IMR-90 (cell line): ENCODE data around the gene PDCD6IP. TPM values are rescaled to one million over a fixed set of nuclear protein-coding genes. Genes with fewer than 3 reads are reported as not detected.

Experiments
- ATAC-seq: fragments of 200-7000 bp; cut with Tn5 transposase; 2 replicates; pipeline ENCODE4 v1.9.1; 2020; ENCODE audit warnings: low read depth, mild to moderate bottlenecking, moderate library complexity
- BruUV-seq: library from RNA; stranded (reverse); fragments of 400-500 nt; replicated peaks from 2 replicates; lab custom pipeline; 2021; lab: Mats Ljungman, UMichigan
- CTCF ChIA-PET: fragments of 300-600 bp; formaldehyde crosslinking; extraction: SDS; loops from one replicate; lab custom pipeline; 2021; ENCODE audit warnings: antibody characterized with exemption; lab: Yijun Ruan, JAX
- POLR2A ChIA-PET: fragments of 300-600 bp; sonication (Branson Sonifier 250); formaldehyde crosslinking; loops from one replicate; lab custom pipeline; 2022; ENCODE audit warnings: antibody characterized with exemption; ENCODE audit not compliant: unreplicated experiment; lab: Charles Lee
- DNase-seq: peaks from one replicate; pipeline ENCODE4 v3.0.0; 2013
- H2AFZ ChIP-seq: replicated peaks from 2 replicates; pipeline ENCODE3; 2013; ENCODE audit warnings: low read length, mild to moderate bottlenecking; ENCODE audit not compliant: poor library complexity
- H2AK5ac ChIP-seq: 2 replicates; pipeline ENCODE4 v1.6.1; 2013; ENCODE audit warnings: low read depth, low read length, inconsistent platforms
- H2AK9ac ChIP-seq: replicated peaks from 2 replicates; pipeline ENCODE3; 2013; ENCODE audit warnings: mild to moderate bottlenecking, low read depth, low read length, moderate library complexity; ENCODE audit not compliant: poor library complexity
- H2BK120ac ChIP-seq: 2 replicates; pipeline ENCODE4 v1.6.1; 2013; ENCODE audit warnings: low read depth, low read length, inconsistent platforms
- H2BK15ac ChIP-seq: 3 replicates; pipeline ENCODE4 v1.6.1; 2013; ENCODE audit warnings: low read depth, low read length, inconsistent platforms
- H2BK20ac ChIP-seq: 2 replicates; pipeline ENCODE4 v1.6.1; 2013; ENCODE audit warnings: low read depth, mild to moderate bottlenecking, inconsistent platforms, low read length, moderate library complexity
- H2BK5ac ChIP-seq: 2 replicates; pipeline ENCODE4 v1.6.1; 2013; ENCODE audit warnings: mild to moderate bottlenecking, low read depth, low read length, inconsistent platforms; ENCODE audit not compliant: poor library complexity, severe bottlenecking
- H3K14ac ChIP-seq: replicated peaks from 2 replicates; pipeline ENCODE4 v1.6.1; 2013; ENCODE audit warnings: low read depth, low read length, inconsistent platforms
- H3K18ac ChIP-seq: 2 replicates; pipeline ENCODE4 v1.6.1; 2013; ENCODE audit warnings: low read depth, low read length, control low read depth
- H3K23ac ChIP-seq: 2 replicates; pipeline ENCODE4 v1.6.1; 2013; ENCODE audit warnings: low read depth, low read length, inconsistent platforms
- H3K27ac ChIP-seq: 2 replicates; pipeline ENCODE4 v1.5.1; 2013; ENCODE audit warnings: mild to moderate bottlenecking, control low read depth, low read length; ENCODE audit not compliant: insufficient read depth
- H3K27me3 ChIP-seq: 2 replicates; pipeline ENCODE4 v1.6.1; 2013; ENCODE audit warnings: low read length; ENCODE audit not compliant: control insufficient read depth, insufficient read depth
- H3K36me3 ChIP-seq: 2 replicates; pipeline ENCODE4 v1.6.1; 2013; ENCODE audit warnings: low read length, mixed read lengths; ENCODE audit not compliant: control insufficient read depth, insufficient read depth
- H3K4ac ChIP-seq: 2 replicates; pipeline ENCODE4 v1.6.1; 2013; ENCODE audit warnings: low read depth, low read length, inconsistent platforms
- H3K4me1 ChIP-seq: 2 replicates; pipeline ENCODE4 v1.6.1; 2013; ENCODE audit warnings: low read length, mixed read lengths; ENCODE audit not compliant: control insufficient read depth, insufficient read depth
- H3K4me2 ChIP-seq: 2 replicates; pipeline ENCODE4 v1.6.1; 2013; ENCODE audit warnings: low read depth, mild to moderate bottlenecking, control low read depth, low read length, moderate library complexity
- H3K4me3 ChIP-seq: 2 replicates; pipeline ENCODE4 v1.5.1; 2013; ENCODE audit warnings: low read depth, mild to moderate bottlenecking, control low read depth, low read length, moderate library complexity; ENCODE audit not compliant: insufficient read depth
- H3K56ac ChIP-seq: 2 replicates; pipeline ENCODE4 v1.6.1; 2013; ENCODE audit warnings: low read length, inconsistent platforms; ENCODE audit not compliant: insufficient read depth; ENCODE audit errors: extremely low read depth
- H3K79me1 ChIP-seq, 2 experiments: 2 replicates each; pipeline ENCODE4 v1.6.1; 2013; ENCODE audit warnings: low read length in 2 of 2, inconsistent platforms in 1 of 2, low read depth in 1 of 2
- H3K9ac ChIP-seq: 2 replicates; pipeline ENCODE4 v1.6.1; 2013; ENCODE audit warnings: low read depth, low read length, control low read depth
- H3K9me1 ChIP-seq: 2 replicates; pipeline ENCODE4 v1.6.1; 2013; ENCODE audit warnings: low read length, inconsistent platforms; ENCODE audit not compliant: insufficient read depth
- H3K9me3 ChIP-seq: 2 replicates; pipeline ENCODE4 v1.6.1; 2013; ENCODE audit warnings: low read length; ENCODE audit not compliant: control insufficient read depth, insufficient read depth
- H4K20me1 ChIP-seq: 2 replicates; pipeline ENCODE4 v1.6.1; 2013; ENCODE audit warnings: low read length, inconsistent platforms; ENCODE audit not compliant: insufficient read depth
- H4K5ac ChIP-seq: 2 replicates; pipeline ENCODE4 v1.6.1; 2013; ENCODE audit warnings: mild to moderate bottlenecking, low read depth, low read length, control low read depth
- H4K8ac ChIP-seq, 2 experiments: 2 replicates each; pipeline ENCODE4 v1.6.1; 2013; ENCODE audit warnings: low read depth in 2 of 2, low read length in 2 of 2, control low read depth in 1 of 2, inconsistent platforms in 1 of 2
- H4K91ac ChIP-seq: 2 replicates; pipeline ENCODE4 v1.6.1; 2013; ENCODE audit warnings: low read depth, low read length, inconsistent platforms; ENCODE audit not compliant: insufficient read depth
- BHLHE40 ChIP-seq: fragments of 150-350 bp; IDR thresholded peaks from 2 replicates; pipeline ENCODE4 v1.6.1; 2016; ENCODE audit warnings: mild to moderate bottlenecking, low read depth, low read length
- FOS ChIP-seq: fragments of 150-350 bp; IDR thresholded peaks from 2 replicates; pipeline ENCODE4 v1.6.1; 2016; ENCODE audit warnings: low read depth, low read length
- POLR2A ChIP-seq: IDR thresholded peaks from 2 replicates; pipeline ENCODE4 v1.6.1; 2012; ENCODE audit warnings: mild to moderate bottlenecking, low read depth, low read length
- RFX5 ChIP-seq: IDR thresholded peaks from 2 replicates; pipeline ENCODE4 v1.8.0; 2012; ENCODE audit warnings: low read depth, mild to moderate bottlenecking, low read length, moderate library complexity
- SMC3 ChIP-seq: fragments of 150-350 bp; IDR thresholded peaks from 2 replicates; pipeline ENCODE4 v1.6.1; 2016; ENCODE audit warnings: low read depth, mild to moderate bottlenecking, antibody characterized with exemption, low read length, moderate library complexity
- WGBS, 2 experiments: methylation state at CpG; one replicate each; pipeline versions ENCODE4 v1.1.5 to v1.1.7; 2013; ENCODE audit warnings: missing lambda C conversion rate in 2 of 2; ENCODE audit not compliant: insufficient read length in 1 of 2; ENCODE audit errors: extremely low coverage in 2 of 2; 5-methylcytosine and 5-hydroxymethylcytosine counted together
- dilution Hi-C: fragments of 300-500 bp; cut with HindIII; formaldehyde crosslinking; loops from one replicate; pipeline ENCODE4 v1.14.3; 2018; ENCODE audit warnings: low sequenced_read_pairs; ENCODE audit not compliant: unreplicated experiment
- in situ Hi-C: fragments of 300-500 bp; cut with MboI; formaldehyde crosslinking; loops from 3 replicates; pipeline ENCODE4 v1.14.3; 2019; ENCODE audit warnings: low sequenced_read_pairs, inconsistent platforms, mixed read lengths
- intact Hi-C: fragments of 100-400 bp; cut with micrococcal nuclease; formaldehyde crosslinking; loops from 2 replicates; pipeline ENCODE4 v1.10.0; 2022
- polyA plus RNA-seq, 3 experiments: library from polyadenylated mRNA; depleted of rRNA; stranded (reverse); fragments of >200 nt; gene quantifications; 2 replicates each; pipeline ENCODE4 v1.2.3, GENCODE V29; 2012; ENCODE audit warnings: low replicate concordance in 1 of 3
- total RNA-seq: library from RNA; depleted of rRNA; stranded (reverse); fragments of >200 nt; gene quantifications from 2 replicates; pipeline ENCODE4 v1.2.3, GENCODE V29; 2012
- TF ChIP-seq, protein P1 (sequence below): fragments of 150-350 bp; IDR thresholded peaks from 2 replicates; pipeline ENCODE4 v1.6.1; 2016; ENCODE audit warnings: low read depth, mild to moderate bottlenecking, low read length, moderate library complexity, borderline replicate concordance
- TF ChIP-seq, protein P2 (sequence below): conservative IDR thresholded peaks from 2 replicates; pipeline ENCODE4 v1.5.1; 2012; ENCODE audit warnings: mild to moderate bottlenecking, low read depth, low read length, improper control_type of control experiment
- TF ChIP-seq, protein P3 (sequence below): fragments of 150-350 bp; IDR thresholded peaks from 2 replicates; pipeline ENCODE4 v1.6.1; 2017; ENCODE audit warnings: mild to moderate bottlenecking, antibody characterized with exemption, low read length, low read depth

The PDCD6IP gene
- total and polyA plus RNA-seq, 2 of the 4 experiments (the other 2 are of a cell fraction) = 68.1 to 78.3 TPM

DNA sequence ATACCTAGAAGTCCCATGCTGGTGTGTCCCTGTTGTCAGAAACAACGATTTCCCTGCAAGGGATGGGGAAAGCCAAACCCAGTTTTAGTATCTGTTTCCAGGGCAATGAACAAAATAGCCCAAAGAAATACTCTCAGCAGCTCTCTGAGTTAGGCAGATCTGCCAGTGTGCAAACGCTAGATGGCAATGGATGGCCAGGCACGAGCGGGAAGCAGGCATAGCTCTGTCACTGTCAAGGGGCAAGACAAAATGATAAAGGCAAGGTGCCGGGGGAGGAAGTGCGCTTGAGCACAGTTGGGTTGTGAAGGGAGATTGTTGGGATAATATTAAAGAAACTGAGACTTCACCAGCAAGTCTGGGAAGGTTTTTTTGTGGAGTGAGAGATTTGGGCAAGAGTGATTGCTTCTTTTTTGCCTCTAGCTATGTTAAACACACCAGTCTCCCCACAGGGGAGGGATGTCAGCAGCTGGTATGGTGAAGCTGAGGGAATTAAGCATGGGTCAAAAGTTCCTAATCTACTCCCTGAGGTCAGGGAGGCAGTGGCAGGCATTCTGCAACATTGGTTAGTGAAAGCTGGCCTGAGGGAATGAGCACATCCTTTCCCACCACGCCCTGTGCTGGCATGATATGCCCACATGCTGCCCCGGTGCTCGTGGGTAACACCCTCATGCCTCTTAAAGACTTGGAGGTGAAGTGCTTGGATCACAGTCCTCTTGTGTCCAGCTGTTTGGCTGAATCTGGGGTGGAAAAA is 117.5 kb downstream of the PDCD6IP start (continued):
- TF ChIP-seq, protein P1, sequence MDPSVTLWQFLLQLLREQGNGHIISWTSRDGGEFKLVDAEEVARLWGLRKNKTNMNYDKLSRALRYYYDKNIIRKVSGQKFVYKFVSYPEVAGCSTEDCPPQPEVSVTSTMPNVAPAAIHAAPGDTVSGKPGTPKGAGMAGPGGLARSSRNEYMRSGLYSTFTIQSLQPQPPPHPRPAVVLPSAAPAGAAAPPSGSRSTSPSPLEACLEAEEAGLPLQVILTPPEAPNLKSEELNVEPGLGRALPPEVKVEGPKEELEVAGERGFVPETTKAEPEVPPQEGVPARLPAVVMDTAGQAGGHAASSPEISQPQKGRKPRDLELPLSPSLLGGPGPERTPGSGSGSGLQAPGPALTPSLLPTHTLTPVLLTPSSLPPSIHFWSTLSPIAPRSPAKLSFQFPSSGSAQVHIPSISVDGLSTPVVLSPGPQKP = no peak

DNA sequence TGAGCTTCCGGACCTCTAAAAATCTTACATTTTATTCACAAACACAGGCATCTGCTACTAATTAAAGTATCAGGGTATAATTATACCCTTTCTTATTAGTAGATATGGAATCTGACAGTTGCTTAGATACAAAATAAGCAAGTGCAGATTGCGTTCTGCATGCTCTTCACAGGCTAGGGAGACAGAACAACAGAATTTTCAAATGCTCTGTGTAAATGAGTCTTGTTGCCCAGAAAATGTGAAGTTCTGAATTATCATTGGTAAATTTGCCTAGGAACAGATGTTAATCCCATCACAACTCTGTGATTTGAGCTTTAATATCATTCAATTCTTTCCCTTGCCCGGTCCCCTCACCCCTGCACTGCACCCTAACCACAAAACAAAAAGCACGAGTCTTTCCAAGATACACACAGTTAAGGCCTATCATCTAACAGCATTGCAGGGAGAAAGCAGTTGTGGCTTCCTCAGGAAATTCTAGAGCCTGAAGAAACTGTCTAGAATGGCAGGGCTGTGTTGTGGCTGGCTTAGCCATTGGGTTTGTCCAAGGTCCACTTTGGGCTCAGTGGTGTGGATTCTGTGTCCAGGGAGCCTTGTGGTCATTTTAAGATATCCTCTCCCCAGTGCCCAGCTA is 119.8 kb downstream of the PDCD6IP start:
- Histone ChIP-seq H4K5ac (no peak overlapping the region), H3K27ac (no peak overlapping the region), H4K91ac (no peak overlapping the region), H3K79me1 (no peaks in the 10 kb centered on the region), H2AK5ac (no peak overlapping the region), H4K8ac (no peak overlapping the region), H3K4ac (no peak overlapping the region), H3K36me3 (no peaks in the 10 kb centered on the region), H3K14ac (no peak overlapping the region), H2BK120ac (no peak overlapping the region), H3K18ac (no peak overlapping the region), H3K4me2 (no peak overlapping the region), H3K4me3 (no peak overlapping the region), H2BK5ac (no peak overlapping the region), H2AK9ac (no peak overlapping the region), H3K23ac (no peak overlapping the region), H3K27me3 (peaks cover 2% of the 10 kb centered on the region; the same call in 1 of the 2 replicates), H2AFZ (no peak overlapping the region), H2BK15ac (no peak overlapping the region), H3K4me1 (no peaks in the 10 kb centered on the region), H3K56ac (no peak overlapping the region), H3K9me3 (no peaks in the 10 kb centered on the region), H3K9ac (no peak overlapping the region), H3K9me1 (no peaks in the 10 kb centered on the region), H4K20me1 (no peaks in the 10 kb centered on the region), H2BK20ac (no peak overlapping the region)
- POLR2A ChIA-PET = no interaction called here
- dilution Hi-C loops (no loop called here), in situ Hi-C loops (no loop called here), intact Hi-C loops (loop anchor here (10.0 kb wide), 1 partner anchor 97 kb away; no protein-coding TSS in a partner anchor)
- WGBS, 2 experiments = no CpG with 5 or more reads among the region's 4 CpGs
- no TSS peak for BruUV-seq
- TF ChIP-seq FOS (no peak), POLR2A (no peak), BHLHE40 (no peak), RFX5 (no peak), SMC3 (no peak)
- TF ChIP-seq, protein P2, sequence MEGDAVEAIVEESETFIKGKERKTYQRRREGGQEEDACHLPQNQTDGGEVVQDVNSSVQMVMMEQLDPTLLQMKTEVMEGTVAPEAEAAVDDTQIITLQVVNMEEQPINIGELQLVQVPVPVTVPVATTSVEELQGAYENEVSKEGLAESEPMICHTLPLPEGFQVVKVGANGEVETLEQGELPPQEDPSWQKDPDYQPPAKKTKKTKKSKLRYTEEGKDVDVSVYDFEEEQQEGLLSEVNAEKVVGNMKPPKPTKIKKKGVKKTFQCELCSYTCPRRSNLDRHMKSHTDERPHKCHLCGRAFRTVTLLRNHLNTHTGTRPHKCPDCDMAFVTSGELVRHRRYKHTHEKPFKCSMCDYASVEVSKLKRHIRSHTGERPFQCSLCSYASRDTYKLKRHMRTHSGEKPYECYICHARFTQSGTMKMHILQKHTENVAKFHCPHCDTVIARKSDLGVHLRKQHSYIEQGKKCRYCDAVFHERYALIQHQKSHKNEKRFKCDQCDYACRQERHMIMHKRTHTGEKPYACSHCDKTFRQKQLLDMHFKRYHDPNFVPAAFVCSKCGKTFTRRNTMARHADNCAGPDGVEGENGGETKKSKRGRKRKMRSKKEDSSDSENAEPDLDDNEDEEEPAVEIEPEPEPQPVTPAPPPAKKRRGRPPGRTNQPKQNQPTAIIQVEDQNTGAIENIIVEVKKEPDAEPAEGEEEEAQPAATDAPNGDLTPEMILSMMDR = no peak
- TF ChIP-seq, protein P3, sequence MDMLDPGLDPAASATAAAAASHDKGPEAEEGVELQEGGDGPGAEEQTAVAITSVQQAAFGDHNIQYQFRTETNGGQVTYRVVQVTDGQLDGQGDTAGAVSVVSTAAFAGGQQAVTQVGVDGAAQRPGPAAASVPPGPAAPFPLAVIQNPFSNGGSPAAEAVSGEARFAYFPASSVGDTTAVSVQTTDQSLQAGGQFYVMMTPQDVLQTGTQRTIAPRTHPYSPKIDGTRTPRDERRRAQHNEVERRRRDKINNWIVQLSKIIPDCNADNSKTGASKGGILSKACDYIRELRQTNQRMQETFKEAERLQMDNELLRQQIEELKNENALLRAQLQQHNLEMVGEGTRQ = no peak
- DNase-seq (no peak), ATAC-seq (no peak)
- CTCF ChIA-PET = no interaction called here
